NCI-H1436 treated with DMSO at 0.1 percent for 48 hours (cell line): ENCODE results near the gene AKAP6.
"Not testable (repeated sequence)": the region's sequence is repeated elsewhere in the genome, so short reads cannot be mapped to it uniquely, and the experiment has no call there.

Experiments used
- DNase-seq: peaks from one replicate; lab custom pipeline; 2025; lab: John Stamatoyannopoulos, UW

The AKAP6 gene

DNA sequence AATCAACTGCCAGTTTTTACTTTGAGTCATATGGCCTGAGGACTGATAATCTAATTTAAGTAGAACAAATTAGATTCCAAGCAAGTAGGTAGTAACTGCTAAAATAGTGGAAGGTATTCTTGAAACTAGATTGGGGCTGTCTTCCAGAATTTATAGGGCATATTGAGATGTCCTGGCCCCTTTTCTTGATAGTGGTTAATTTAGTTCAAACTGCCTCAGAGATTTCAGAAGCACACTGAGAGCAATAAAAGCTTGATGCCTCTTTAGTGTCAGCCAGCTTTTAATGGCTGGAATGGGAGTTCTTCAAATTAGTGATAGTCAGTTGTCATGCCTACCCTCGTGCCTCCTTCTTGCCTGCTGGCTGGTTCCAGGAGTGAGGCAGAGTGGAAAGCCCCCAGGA, 120.5 kb downstream of the AKAP6 start:
- DNase-seq = no peak

- no peak for DNase-seq
Observed at GRCh38 chr14:32450919-32451675, 122.0 kb downstream of the AKAP6 start.

- DNase-seq = no peak
Observed at GRCh38 chr14:32453857-32454810, 125.0 kb downstream of the AKAP6 start.

GRCh38 chr14:32457213-32457920, 128.3 kb downstream of the AKAP6 start:
- DNase-seq = no peak

DNA sequence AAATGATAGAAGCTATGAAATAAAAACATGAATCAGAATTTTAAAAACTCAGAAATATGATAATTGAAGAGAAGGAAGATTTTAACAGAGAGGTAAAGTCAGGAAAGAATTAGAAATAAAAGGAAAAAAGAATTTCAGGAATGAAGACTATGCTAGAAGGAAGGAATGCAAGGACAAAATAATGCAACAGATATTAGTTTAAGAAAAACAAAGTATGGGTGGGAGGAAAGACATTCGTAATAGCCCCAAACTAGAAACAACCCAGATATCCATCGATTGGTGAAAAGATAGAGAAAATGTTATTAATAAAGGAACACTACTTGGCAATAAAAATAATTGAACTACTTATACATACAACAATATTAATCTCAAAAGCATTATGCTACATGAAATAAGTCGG, 129.6 kb downstream of the AKAP6 start:
- DNase-seq = no peak

DNA sequence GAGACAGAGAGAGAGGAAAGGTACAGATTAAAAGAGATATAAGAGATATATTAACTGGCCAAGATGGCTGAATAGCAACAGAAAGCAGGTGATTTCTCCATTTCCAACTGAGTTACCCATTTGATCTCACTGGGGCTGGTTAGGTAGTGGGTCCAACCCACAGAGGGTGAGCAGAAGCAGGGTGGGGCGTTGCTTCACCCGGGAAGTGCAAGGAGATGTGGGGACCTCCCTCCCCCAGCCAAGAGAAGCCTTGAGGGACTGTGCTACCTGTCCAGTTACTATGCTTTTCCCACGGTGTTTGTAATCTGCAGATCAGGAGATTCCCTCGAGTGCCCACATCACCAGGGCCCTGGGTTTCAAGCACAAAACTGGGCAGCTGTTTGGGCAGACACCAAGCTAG, 131.2 kb downstream of the AKAP6 start:
- DNase-seq = no peak

DNA sequence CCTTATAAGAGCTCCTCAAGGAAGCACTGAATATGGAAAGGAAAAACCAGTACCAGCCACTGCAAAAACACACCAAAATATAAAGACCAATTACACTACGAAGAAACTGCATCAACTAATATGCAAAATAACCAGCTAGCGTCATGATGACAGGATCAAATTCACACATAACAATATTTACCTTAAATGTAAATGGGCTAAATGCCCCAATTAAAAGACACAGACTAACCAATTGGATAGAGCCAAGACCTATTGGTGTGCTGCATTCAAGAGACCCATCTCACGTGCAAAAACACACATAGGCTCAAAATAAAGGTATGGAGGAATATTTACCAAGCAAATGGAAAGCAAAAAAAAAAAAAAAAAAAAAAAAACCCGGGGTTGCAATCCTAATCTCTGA, 133.5 kb downstream of the AKAP6 start:
- DNase-seq = not testable (repeated sequence)

DNA sequence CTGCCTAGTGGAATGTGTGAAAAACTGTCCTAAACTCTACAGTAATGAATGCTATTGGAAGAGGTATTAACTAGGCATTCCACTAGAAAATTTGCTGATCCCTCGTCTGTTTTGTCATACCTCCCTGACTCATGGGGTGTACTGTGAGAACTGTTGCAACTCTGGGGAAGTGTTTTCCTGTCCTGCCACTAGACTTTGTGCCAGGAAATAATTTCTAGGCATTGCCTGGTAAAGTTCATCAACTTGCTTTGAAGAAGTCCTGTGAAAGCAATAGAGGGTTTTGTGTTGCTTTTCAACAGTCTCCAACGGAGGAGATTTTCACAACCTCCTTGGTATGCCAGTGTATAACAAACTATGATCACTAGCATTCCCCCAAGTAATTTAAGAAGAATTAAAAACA, 139.9 kb downstream of the AKAP6 start:
- no peak for DNase-seq

- no peak for DNase-seq
Observed at GRCh38 chr14:32469388-32470160, 140.5 kb downstream of the AKAP6 start.

GRCh38 chr14:32470161-32470715, 141.1 kb downstream of the AKAP6 start:
- DNase-seq = no peak

DNA sequence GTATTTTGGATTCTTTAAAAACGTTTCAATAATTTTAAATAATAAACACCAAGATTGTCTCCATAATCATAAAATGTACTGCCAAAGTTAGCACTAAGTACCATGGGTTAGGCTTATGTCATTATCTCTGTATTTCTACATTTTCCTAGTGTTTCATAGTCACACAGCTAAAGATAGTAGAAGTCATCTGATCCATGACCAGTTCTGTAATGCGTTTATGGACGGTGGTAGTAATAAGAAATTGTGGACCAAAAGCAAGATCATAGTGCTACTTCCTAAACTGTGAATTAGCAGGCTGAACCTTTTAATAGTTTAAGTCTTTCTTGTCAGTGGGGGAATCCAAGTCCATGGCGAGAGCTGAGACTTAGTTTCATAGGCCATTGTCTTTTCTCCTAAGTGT, 142.1 kb downstream of the AKAP6 start:
- no peak for DNase-seq

GRCh38 chr14:32472076-32472475, 143.0 kb downstream of the AKAP6 start:
- no peak for DNase-seq

DNA sequence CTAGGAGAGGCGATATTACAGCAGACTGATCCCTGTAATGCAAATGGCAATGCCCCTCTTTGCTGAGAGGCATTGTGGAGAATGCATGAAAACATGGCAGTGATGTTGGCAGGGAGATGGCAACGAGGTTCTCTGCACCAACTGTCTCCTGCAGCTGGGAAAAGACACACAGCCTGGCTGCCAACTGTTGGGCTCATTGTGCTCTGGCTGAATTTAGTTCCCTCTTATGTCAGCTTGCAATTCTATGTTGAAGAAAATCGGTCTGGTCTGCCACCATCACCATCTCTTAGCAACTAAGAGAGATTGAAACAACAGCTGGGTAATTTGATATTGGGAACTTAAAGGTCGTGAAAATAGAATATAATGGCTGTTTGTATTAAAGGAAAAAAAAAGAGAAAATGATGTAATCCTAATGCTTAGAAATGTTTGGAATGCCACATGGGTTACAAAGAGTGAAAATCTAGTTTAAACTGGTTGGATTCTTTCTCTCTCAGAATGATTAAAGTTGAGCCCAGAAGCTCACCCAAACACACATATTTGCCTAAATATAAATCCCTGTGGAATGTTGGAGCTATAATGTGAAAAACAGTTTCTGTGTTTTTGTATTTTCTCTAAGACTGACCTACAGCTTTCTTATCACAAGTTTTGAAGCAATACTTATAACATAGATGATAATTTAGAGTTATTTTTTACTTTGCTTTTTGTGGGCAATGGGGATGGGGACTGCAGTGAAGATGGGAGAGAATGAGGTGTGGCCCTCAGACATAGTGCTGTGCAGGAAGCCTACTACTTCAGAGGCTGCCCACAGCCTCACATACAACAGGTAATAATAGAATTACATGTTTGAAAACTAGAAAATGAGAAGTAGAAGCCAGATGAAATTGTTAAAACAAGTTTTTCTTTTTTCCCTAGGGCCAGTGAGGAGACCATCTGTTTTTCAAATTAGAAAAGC, 143.7 kb downstream of the AKAP6 start:
- no peak for DNase-seq

DNA sequence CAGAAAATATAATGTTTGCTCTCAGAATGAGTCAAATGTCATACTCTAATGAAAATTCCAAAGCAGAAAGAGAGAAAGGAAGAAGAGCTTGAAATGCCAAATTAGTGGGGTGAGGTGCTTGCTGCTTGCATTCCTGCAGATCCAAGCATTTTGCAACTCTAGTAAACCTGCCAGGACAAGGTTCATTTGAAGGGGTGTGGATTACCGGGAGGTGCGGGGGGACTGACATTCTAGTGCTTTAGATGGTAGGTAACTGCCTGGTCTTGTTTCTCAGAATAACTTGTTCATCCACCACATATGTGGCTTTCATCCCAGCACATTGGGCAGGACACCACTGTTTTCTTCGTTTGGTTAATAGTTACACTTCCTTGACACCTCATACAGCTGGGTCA, 144.4 kb downstream of the AKAP6 start:
- no peak for DNase-seq

DNA sequence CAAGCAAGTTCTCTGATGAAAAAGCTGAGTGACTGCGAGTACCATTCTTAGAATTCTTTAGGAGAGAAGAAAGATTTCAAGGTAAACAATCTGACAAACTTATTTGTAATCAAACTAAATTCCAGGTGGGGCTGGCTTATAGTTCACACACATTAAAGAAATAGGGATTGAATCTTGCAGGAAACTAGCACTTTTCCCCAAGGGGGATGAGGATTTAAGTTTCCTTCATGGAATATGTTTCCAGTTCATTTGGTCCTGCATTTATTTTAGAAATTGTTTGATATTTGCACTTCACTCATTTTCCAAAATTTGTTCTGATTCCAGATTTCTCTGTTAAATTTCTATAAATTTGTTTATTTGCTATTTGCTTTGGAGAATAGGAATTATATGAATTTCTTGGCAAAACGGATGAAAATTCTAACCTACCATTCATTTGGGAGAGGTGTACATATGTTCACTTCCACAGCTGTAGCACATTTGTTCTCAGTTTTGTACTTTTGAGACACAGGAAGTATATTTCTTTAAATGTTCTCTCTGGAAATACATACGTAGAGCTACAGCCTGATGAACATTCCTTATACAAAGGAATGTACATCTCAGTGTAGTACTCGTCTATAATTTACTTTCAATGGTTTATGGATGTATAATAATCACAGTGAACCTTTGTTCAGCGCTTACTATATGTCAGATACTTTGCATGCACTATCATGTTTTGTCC, 145.5 kb downstream of the AKAP6 start:
- no peak for DNase-seq

DNA sequence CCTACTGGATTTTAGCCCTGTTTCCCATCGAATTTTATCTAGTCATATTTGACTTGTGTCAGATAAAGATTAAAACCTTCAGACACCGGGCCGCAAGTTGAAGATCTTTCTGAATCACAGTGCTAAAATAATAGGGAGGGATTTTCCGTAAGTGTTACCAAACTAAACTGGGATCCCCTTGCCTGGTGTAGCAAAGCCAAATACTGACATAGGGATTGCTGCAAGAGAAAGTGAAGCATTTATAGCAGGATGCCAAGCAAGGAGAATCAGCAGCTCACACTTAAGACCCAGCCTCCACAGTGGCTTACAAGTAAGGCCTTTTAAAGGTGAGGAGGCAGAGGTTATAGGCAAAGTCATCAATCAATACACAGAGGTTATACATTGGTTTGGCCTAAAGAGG, 147.4 kb downstream of the AKAP6 start:
- DNase-seq = no peak

DNA sequence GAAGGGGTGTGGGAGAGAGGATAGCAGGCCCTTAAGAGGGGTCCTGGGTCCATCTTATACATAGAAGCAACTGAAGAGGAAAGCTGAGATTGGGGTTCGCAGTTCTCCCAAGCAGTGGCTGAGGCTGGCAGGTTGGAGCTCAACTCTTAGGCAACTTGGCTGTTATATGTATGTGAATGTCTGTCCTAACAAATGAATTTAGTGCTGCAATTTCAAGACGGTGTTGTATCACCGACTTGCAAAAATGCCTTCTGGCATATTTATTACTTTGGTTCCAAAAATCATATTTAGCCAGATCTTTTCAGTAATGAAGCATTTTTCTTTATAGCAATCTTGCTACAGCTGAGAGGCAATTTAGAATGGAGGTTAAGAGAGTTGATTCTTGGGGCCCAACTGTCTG, 148.3 kb downstream of the AKAP6 start:
- no peak for DNase-seq

- no peak for DNase-seq
Observed at GRCh38 chr14:32478050-32478449, 149.0 kb downstream of the AKAP6 start.

- no peak for DNase-seq
Observed at GRCh38 chr14:32480337-32480736, 151.2 kb downstream of the AKAP6 start.

DNA sequence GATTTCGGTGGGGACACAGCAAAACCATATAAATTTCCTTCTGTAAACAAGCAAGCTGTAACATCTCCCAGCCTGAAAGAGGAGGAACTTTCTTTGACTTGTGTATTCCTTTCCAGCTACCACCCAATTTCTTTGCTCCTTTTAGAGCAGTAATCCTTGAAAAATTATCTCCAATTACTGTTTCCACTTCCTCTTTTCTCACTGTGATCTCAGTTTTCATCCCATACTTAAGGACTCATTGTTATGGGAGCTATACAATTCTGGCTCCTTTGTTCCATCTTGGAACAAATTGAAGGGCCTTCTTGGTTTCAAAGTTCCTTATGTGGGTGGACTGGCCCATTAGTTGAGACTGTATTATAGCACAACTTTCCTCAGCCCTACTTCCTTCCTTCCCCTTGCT, 152.6 kb downstream of the AKAP6 start:
- no peak for DNase-seq
